LHCN-M2 (cell line): Measurements from ENCODE around the gene KANK4. TPM values are rescaled to one million over a fixed set of nuclear protein-coding genes. Genes with fewer than 3 reads are reported as not detected.

Source experiments
- DNase-seq: peaks from one replicate; pipeline ENCODE4 v3.0.0-alpha.2; 2012; ENCODE audit warnings: low read depth
- total RNA-seq: library from RNA; depleted of rRNA; stranded (reverse); fragments of >200 nt; gene quantifications from 2 replicates; pipeline ENCODE4 v1.2.3, GENCODE V29; 2014

Gene KANK4
- total RNA-seq, 1 experiment from 2014 or later = 0.06 TPM

DNA sequence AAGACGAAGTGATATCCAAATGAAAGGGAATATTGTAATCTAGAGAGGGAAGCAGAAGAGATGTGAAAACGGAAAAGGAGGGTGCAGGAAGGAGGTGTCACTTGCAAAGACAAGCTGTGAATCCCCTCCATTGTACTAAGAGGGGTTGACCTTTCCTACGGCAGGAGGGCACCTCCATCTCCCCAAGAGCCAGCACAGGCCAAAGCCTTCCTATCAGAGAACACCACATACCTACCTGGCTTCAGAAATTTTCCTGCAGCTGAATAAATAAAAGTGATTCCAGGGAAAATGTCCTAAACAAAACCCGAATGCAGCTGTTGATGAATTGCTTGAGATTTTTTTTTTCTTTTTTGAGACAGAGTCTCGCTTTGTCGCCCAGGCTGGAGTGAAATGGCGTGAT lies 14.3 kb downstream of the KANK4 start:
- no peak for DNase-seq

DNA sequence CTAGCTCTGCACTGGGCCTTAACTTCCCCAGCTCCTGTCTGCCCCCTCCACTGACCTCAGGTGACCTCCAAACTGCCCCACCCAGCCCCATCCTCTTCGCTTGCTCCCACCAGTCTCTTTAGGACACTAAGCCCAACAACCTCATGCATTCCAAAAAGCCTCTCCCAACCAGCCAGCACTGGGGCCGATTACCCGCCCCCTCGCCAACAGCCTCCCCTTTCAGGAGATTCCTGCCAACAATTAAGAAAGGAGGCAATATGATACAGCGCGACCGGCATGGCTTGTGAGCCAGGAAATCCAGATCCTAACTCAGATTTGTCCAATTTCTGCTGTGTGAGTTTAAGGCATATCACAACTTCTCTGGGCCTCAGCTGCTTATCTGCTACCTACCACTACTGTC lies 14.7 kb downstream of the KANK4 start:
- no peak for DNase-seq

DNA sequence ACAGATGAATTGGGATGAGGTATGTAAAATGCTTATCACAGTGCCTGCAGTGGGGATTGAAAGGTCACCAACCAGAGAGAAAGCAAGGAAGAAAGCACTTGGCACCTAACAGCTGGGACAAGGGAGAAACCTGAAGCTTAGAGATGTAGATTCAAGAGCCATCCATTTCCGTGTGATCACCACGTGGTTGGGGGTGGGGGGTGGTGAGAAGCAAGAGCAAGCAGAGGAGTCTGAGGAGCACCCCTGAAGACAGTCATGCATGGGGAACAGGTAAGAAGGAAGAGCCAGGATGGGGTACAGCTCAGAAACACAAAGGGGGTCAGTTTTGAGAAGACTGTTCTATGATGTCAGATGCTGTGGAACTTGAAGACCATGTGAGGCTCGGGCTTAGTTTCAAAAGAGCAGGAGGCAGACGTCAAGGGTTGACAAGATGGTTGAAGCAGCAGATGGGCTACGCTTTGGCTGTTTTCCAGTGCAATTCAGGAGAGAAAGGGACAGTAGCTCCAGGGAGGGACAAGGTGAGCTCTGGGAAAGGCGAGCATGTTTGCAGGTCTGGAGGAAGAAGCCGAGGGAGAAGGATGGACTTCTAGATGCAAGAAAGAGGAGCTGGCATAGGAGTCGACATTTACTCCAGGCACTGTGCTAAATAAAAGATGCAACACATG lies 17.4 kb downstream of the KANK4 start:
- no peak for DNase-seq

DNA sequence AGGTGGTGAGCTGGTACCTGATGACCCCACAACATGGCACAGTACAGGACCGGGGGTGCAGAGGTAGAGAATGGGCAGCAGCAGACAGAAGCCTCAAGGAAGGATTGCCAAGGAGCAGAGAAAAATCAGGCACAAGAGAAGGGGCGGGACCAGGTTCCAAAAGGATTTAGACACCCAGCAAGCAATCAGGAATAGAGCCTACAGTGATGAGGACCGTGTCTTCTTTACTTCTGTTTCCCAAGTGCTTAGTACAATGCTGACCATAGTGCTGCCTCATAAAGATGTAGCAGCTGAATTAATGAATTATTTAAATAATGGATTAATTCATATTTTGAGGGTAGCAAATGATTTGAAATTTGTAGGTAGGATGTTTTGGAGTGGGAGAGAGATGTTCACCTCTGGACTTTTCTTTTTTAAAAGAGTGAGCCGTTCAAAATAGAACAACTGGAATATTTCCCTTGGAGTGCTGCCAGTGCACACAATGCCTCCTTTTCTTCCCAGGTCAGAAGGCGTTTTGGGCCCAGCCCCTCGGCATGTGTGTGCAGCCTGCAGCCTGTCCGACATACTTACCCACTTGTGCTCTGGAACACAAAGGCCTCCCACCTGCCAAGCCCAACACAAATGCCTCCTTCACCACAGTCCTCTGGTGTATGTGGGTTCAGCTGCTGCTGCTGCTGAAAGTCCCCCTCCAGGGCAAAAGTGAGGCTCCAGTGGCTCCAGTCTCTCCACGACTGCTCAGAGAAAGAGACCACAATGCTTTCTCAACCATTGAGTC lies 19.6 kb downstream of the KANK4 start:
- DNase-seq = peak; percentile 52

DNA sequence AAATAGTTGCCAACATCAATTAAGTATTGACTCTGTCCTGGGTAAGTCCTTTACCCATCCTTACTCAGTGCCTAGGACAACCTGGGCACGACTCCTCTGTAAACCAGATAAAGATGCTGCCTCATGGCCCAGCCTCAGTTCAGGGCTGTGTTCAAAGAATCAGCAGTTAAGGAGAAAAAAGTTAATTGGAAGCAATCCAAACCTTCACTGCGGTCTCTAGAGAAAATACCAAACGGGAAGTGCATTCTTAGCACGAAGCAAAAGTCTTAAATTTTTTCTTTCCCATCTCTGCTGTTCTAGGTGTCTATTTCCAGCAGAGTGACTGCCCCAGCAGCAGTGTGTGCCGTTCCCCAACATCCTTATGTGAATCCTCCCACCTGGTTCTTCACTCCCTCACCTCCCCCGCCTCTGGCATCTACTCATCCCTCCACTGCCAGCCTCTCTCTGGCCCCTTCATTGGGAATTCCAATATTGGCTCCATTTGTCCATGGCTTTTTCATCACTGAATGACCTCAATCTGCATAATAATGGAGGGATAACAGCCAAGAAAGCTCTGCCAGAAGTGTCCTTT lies 23.2 kb downstream of the KANK4 start:
- DNase-seq = peak; percentile 69

DNA sequence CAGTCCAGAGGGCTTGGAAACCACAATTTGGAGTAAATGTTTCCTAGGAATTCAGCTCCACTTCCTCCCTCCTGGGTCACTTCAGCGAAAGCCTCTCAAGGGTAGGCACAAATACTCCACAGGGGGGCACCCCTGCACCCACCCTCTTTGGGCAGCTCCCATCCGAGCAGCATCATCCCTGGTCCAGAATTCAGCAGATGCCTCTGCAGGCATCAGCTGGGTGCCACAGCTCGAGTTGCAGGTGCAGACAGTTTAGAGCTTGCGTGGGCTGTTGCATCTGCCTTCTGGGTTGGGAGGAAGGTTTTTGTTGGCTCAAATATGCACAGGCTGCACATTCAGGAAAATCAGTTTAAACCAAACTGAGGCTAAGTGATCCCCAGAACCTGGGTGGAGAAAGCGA lies 25.0 kb downstream of the KANK4 start:
- peak; percentile 21 for DNase-seq

DNA sequence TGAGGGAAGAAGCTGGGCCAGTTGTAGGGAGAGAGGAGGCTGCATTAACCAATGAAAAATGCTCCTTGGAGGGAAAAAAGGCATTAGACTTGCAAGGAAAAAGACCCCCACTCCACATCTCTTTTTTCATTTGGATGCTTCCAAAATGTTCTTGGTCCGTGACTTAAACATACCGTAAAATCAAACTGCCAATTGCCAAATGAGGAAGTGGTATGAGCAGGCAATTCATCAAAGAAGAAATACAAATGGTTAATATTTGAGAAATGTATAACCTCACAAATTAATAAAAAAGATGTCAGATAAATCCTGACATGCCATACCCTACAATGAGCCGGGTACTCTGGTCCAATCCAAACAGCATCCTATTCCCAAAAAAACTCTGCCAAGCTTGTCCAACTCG lies 30.6 kb downstream of the KANK4 start:
- DNase-seq = no peak

DNA sequence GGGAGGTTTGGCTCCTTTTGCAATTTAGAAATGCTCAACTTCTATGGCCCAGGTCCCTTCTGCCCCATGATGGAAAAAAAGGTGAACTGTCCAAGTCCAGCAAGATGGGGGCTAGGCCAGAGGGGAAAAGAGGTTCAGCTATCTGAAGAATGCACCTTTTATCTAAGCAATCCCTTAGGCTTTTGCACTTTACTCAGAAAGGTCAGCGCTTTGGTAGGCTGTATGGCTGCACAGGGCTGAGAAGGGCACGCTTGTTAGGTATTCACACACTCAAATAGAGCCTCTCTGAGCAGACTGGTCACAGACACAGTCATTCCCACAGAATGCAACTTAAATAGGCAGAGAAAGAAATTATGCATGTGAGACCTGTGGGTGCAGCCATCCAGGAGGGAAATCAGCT lies 31.0 kb downstream of the KANK4 start:
- DNase-seq = no peak

DNA sequence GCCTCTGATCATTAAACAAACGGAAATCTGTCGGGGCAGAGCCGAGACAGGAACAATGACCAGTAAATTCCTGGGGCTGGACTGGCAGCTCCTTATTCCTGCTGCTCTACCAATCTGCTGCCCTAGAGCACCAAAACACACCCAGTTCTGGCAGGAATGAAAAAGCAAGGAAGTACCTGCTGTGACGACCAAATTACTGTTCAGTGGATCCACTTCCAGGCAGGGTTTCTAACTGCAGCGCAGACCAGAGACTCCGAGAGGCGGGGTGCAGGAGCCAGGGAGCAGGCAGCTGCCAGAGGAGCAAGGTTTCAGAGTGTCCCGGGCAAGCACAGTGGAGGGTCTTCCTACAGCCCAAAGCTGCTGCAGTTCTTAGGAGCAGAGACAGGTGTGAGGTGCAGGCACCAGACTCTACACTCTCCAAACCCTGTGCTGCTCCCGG lies 32.4 kb downstream of the KANK4 start:
- DNase-seq = no peak

DNA sequence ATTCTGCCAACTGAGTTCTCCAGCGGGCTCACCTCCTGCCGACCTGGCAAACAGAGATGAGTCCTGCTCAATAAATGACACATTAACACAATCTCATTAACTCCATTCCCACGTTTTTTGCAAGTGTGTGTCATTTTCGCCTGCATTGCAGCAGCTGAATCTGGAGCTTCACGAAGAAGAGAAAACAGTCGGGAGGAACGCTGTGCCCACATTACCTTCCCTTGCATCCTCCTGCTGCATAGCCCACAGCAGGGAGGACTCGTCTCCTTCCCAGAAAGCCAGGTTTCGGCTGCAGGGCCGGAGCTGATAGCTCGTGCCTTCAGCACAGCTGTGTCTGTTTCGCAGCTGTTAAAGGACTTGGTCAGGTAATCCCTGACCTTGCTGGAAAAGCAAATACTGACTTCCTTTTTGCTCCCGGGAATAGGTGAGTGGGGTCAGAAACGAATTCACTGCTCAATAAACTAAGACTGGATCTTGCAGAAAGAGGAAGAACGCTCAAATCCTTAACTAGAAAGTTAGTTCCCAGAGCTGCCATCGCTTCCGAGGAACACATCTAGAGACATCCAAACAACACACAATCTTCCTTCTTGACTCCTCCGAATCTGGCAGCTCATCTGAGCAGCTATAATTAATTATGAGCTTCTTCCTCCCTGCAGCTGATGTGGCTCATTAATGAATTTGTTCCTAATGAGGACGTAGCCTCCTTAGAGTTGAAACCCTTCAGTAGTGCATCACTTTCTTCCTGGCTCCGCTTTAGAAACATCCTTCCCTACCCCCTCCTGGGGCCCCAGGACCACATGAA lies 33.0 kb downstream of the KANK4 start:
- DNase-seq = no peak

DNA sequence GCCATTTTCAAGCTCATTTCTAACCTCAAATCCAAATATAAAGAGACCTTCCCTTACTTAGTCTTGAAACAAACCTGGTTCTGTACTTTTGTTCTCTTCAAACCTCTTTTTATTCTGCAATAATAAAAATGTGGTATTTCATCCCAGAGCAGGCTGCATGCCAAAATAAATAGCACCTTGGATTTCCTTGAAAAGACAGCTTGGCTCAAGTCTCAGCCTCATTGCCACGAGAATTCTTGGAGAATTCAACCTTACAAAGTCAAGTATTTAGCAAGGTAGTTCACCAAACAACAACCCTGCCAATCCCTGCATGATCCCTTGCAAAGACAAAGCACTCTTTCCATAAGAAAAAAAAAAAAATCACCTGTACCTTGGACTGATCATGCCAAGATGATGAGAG lies 33.8 kb downstream of the KANK4 start:
- DNase-seq = no peak

DNA sequence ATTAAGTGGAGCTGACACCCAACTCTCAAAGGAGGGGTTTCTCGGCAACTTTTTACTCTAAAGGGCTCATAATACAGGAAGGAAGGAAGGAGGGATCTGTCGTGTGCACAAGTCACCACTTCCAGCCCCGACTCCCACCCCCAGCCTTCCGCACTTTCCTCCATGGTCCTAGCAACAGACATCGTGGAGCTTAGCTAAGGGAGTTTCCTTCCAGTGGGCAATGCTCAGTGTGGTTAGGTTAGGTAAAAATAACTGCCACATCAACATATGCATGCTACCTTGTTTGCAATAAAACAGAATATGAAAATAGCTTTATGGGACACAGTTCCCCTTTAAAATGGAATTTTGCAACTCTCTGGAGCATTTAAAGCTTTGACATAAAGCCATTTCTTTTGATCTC lies 35.2 kb downstream of the KANK4 start:
- no peak for DNase-seq

DNA sequence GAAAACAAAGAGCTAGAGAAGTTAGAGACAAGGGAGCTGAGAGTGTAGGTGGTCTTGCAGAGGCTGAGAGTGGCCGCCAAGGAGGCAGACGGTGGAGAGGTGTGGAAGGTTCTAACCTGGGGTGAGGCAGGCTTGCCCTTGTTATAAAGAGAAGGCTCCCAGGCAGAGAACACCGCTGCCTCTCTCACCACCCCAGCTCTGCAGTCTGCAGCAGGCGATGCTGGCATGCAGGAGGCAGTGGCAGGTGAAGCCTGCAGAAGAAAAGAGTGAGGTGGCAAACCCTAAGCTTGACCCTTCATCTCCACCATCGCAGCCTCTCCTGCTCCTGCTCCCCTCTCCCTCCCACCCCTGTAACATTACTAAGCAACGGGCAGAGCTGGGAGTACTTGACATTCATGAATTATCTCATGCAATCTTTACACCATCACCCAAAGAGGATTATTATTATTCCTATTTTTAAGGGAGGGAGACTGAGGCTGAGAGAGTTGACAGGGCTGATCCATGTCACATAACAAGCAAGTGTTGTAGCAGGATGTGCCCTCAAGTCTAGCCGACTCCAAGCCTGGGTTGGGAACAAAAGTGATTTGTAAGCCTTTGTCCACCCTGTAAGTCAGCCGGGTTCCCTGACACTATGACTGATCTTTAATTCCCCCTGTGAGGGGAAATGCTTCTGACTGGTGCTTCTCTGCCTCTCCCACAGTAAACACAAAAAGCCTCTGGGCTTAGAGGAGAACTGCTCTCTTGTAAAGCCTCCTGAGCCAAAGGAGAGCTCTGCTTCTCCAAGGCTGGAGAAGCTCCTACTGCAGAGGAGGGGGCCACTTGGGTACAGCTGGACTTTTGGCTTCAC lies 36.1 kb downstream of the KANK4 start:
- no peak for DNase-seq

DNA sequence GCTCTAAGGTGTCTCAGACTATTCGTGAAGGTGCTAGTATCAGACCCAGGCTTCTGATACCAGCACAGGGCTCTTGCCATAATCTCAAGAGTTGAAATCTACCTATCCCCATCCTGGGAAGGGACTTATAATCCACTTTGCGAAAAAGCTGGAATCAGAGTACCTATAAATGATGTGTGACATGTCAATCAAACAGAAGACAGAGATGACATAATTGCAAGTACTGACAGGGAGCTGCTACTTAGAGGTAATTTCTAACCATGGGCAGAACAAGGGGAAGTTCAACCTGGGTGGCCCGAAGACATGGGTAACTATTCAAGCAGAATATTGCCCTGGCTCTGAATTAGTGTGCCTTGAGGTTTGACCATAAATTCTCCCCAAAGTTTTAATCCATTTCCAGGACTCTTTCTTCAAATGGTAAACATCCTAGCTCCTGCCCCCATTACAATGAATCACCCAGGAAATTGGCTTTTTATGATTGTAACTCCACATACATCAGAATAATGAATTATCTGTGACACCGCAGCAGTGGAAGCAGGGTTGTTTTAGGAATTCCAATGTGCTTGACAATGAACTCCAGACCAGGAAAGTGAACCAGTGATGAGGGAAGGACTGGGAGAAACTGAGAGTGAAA lies 37.2 kb downstream of the KANK4 start:
- DNase-seq = no peak

DNA sequence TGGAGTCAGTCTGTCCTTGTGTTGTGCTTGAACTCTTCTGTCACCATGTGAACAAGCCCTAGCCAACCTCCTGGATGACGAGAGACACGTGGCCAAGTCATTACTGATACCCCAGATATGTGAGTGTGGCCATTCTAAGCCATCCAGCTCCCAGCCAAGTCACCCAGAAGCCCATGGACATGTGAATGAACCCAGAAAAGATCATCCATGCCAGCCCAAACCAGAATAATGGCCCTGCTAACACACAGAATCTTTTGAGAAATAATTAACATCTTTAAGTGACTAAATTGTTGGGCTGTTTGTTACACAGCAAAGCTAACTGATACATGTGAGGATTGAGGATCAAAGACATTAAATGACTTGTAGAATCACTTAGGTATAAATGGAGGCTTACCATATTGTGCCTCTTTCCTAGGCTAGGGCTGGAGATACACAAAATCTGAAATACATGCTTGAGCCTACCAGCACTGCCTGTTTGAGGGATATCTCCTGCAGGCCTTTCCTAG lies 38.2 kb downstream of the KANK4 start:
- no peak for DNase-seq

DNA sequence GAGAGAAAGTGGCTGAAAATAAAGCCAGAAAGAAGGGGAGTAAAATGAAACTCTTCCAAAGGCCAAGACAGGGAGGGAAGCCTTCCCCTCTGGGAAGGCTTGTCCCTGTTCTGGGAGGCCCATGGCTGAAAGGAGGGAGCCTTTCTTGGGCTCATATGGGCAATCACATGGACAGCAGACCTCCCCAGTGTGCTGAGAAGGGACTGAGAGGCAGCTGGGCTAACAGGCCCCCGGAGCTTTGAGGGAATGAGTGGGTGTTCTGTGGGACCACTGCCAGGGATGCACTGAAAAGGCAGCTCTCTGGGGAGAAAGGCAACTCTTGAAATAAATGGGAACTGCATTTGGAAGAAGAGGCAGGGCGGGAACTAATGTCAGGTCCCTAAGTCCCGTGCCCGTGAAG lies 39.1 kb downstream of the KANK4 start:
- DNase-seq = no peak

DNA sequence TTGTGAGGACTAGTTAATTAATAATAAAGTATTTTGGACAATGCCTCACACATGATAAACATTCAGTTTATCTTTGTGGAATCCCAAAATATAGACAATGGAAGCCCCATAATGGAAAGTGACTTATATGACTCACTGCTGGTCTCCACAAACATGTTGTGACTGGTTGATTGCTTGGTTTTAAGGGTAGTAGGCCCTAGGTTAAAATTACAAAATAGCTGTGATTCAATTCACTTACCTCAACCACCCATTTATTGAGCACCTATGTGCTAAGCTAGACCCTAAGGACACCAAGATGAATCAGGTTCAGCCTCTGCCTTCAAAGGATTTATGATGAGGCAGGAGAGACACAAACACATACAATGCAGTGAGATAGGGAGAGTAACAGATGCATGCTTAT lies 42.4 kb downstream of the KANK4 start:
- no peak for DNase-seq

DNA sequence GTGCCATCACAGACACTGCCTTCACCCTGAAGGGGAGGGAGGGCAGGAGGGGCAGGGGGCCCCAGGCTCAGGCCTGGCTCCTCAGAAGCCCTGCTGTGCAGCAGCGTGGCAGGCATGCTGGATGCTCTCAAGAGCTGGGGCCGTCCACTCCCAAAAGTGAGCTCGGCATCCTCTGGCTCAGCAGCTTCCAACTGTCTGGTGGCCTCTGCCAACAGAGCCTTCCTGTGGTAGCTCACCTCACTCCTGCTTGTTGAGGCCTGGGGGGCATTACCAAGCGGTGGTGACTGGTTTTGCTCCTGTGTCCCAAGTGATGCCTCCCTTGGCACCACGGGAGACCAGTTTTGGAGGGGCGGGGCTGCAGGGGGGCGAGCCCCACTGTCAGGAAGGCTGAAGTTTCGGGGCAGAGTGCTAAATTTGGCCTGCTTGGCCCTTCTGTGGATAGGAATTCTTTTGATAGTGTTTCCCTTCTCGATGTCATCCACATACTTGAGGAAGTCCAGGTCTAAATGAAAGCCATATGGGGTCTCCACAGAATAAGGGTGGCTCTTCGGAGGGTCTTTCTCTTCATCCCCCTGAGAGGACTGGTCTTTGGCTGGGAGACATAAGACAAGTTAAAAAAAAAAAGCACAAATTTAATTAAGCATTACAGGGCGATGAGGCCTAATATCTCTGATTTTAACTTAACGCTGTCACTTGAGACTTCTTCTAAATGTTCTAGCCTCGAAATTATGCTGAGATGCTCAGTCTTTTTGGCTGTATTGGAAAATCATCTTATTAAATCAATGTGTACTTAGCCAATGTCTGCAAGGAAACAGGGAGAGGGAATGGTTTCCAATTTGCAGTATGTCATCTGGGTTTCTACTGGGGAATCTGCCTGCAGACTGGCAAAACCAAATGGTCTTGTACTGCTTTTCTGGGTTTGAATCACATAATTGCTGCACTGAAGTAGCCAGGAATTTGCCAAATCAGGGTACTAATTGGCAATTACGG lies 44.4 kb downstream of the KANK4 start:
- no peak for DNase-seq

DNA sequence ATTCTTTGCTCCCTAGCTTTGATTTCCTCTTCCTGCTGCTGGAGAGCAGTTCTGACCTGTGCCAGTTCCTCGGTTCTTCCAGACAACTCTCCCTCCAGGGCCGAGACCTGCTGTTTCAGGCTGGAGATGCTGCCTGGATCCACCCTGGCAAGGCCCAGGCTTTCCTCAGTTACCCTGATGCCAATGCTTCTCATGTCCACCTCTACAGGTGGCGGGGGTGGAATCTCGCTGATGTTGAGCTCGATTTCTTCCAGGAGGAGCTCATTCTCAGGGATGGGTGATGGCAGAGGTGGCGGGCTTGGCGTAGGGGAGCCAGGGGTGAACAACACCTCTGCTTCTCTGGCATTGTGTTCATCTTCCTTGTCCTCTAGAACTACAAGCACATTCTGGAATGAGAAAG lies 45.3 kb downstream of the KANK4 start:
- DNase-seq = no peak
